Upper lobe of left lung (tissue), 6 donors: ENCODE results near the gene PIR. TPM values are rescaled to one million over a fixed set of nuclear protein-coding genes. Genes with fewer than 3 reads are reported as not detected.

Experiments used
- ATAC-seq, 2 donors: fragments of 200-7000 bp; cut with Tn5 transposase; one replicate each; pipeline ENCODE4 v1.9.1; 2022; ENCODE audit warnings: mild to moderate bottlenecking in 2 of 2, moderate library complexity in 2 of 2; ENCODE audit not compliant: low FRiP score in 2 of 2
- DNase-seq, 2 donors: peaks; one replicate each; pipeline ENCODE4 v3.0.0-alpha.2; 2019 to 2020
- H3K27ac ChIP-seq, 4 donors: fragments of 200-600 bp; sonication (generic); one replicate each; pipeline ENCODE4 v1.5.1; 2016 to 2019
- H3K27me3 ChIP-seq, 4 donors: fragments of 200-600 bp; sonication (generic); one replicate each; pipeline ENCODE4 v1.5.1; 2017 to 2019
- H3K36me3 ChIP-seq, 4 donors: fragments of 200-600 bp; sonication (generic); one replicate each; pipeline ENCODE4 v1.5.1; 2016 to 2019
- H3K4me1 ChIP-seq, 4 donors: fragments of 200-600 bp; sonication (generic); one replicate each; pipeline ENCODE4 v1.5.1; 2018 to 2019
- H3K4me3 ChIP-seq, 4 donors: fragments of 200-600 bp; sonication (generic); one replicate each; pipeline ENCODE4 v1.5.1; 2017 to 2019; ENCODE audit warnings: mild to moderate bottlenecking in 2 of 4, moderate library complexity in 1 of 4
- H3K9me3 ChIP-seq, 4 donors: fragments of 200-600 bp; sonication (generic); one replicate each; pipeline ENCODE4 v1.5.1; 2018 to 2019
- CTCF ChIP-seq, 6 experiments: fragments of 450-650 bp in 4 of 6; fragments of 200-600 bp in 2 of 6; sonication (generic) in 2 of 6; IDR thresholded peaks; one replicate each; pipeline ENCODE4 v1.5.1; 2016 to 2019; ENCODE audit warnings: antibody characterized with exemption in 6 of 6
- EP300 ChIP-seq, 4 donors: sonication (generic); formaldehyde crosslinking; IDR thresholded peaks; one replicate each; pipeline ENCODE4 v1.5.1; 2017; ENCODE audit warnings: antibody characterized with exemption in 4 of 4, control low read depth in 2 of 4
- POLR2A ChIP-seq, 4 donors: fragments of 450-650 bp; IDR thresholded peaks; one replicate each; pipeline ENCODE4 v1.5.1; 2016 to 2017; ENCODE audit warnings: antibody characterized with exemption in 4 of 4, mild to moderate bottlenecking in 2 of 4
- POLR2AphosphoS5 ChIP-seq, 2 donors: sonication (generic); formaldehyde crosslinking; IDR thresholded peaks; one replicate each; pipeline ENCODE4 v1.5.1; 2017; ENCODE audit warnings: antibody characterized with exemption in 2 of 2
- WGBS, 2 donors: methylation state at CpG; one replicate each; pipeline ENCODE4 v1.1.5; 2017 to 2018; 5-methylcytosine and 5-hydroxymethylcytosine counted together
- total RNA-seq, 6 donors: library from RNA; depleted of rRNA in 4 of 6; stranded (reverse); fragments of >200 nt in 4 of 6; gene quantifications; one replicate each; pipeline versions ENCODE4 v1.1.0 to v1.2.1, GENCODE V29; 2016 to 2021
- donor health status: DM: no; HTN: no; CAD: no; lungs with moderate emphysema.
- donor health status: DM: no; HTN: yes; CAD: no; lungs with severe emphysema.

PIR gene
- total RNA-seq, 6 donors from 2014 or later: 11.7 to 20.6 (median 18.5) TPM

- H3K27ac ChIP-seq: peak overlapping the region in 1 of 4 donors; percentile 14
- H3K4me1 ChIP-seq: no peaks in the 10 kb centered on the region
- TF ChIP-seq POLR2A (IDR thresholded peaks at IDR 0.05) (no peak), CTCF (IDR thresholded peaks at IDR 0.05) (no peak), POLR2AphosphoS5 (IDR thresholded peaks at IDR 0.05) (no peak), EP300 (IDR thresholded peaks at IDR 0.05) (no peak)
- no peak for ATAC-seq
- DNase-seq: no peak
- no peaks in the 10 kb centered on the region for H3K36me3 ChIP-seq
- WGBS, 2 donors: 91 to 98% methylated on average over 9 of the region's 9 CpGs
- H3K9me3 ChIP-seq: no peaks in the 10 kb centered on the region
- no peak overlapping the region for H3K4me3 ChIP-seq
- H3K27me3 ChIP-seq: no peaks in the 10 kb centered on the region
Observed at GRCh38 chrX:15501506-15501905, 8.4 kb upstream of the PIR start.

GRCh38 chrX:15500497-15500966, 7.4 kb upstream of the PIR start, which contains the start of gene BMX:
Gene BMX, plus strand, starts transcription at chrX:15500807. Its CDS starts 7,547 bp downstream, at chrX:15508354.
- TF ChIP-seq CTCF (IDR thresholded peaks at IDR 0.05) (no peak), POLR2A (IDR thresholded peaks at IDR 0.05) (no peak), POLR2AphosphoS5 (IDR thresholded peaks at IDR 0.05) (no peak), EP300 (IDR thresholded peaks at IDR 0.05) (no peak)
- Histone ChIP-seq H3K4me3 (no peak within 1 kb of the TSS), H3K36me3 (no peaks in the 10 kb centered on the region), H3K27me3 (no peaks in the 10 kb centered on the region), H3K9me3 (no peaks in the 10 kb centered on the region), H3K27ac (peak within 1 kb of the TSS in 2 of 4 donors; percentile 29 to 31), H3K4me1 (no peaks in the 10 kb centered on the region)
- ATAC-seq (no peak), DNase-seq (peak; percentile 29 to 33)
- 58 to 62% methylated on average over 14 to 18 of the region's 18 CpGs for WGBS, 2 donors

- H3K4me3 ChIP-seq: no peak overlapping the region
- 78 to 93% methylated on average over 3 of the region's 3 CpGs for WGBS, 2 donors
- TF ChIP-seq POLR2AphosphoS5 (IDR thresholded peaks at IDR 0.05): no peak
- no peak for TF ChIP-seq CTCF (IDR thresholded peaks at IDR 0.05)
- TF ChIP-seq POLR2A (IDR thresholded peaks at IDR 0.05): no peak
- H3K9me3 ChIP-seq: no peaks in the 10 kb centered on the region
- no peaks in the 10 kb centered on the region for H3K4me1 ChIP-seq
- no peaks in the 10 kb centered on the region for H3K36me3 ChIP-seq
- no peak overlapping the region for H3K27ac ChIP-seq
- ATAC-seq (no peak), DNase-seq (no peak)
- H3K27me3 ChIP-seq: no peaks in the 10 kb centered on the region
Observed at GRCh38 chrX:15499976-15500375, 6.8 kb upstream of the PIR start.

- ATAC-seq (no peak), DNase-seq (no peak)
- Histone ChIP-seq H3K27ac (no peak overlapping the region), H3K36me3 (no peaks in the 10 kb centered on the region), H3K27me3 (no peaks in the 10 kb centered on the region), H3K9me3 (no peaks in the 10 kb centered on the region), H3K4me1 (no peaks in the 10 kb centered on the region), H3K4me3 (no peak overlapping the region)
- WGBS, 2 donors: 50 to 52% methylated on average over 2 of the region's 2 CpGs
- TF ChIP-seq EP300 (IDR thresholded peaks at IDR 0.05) (no peak), CTCF (IDR thresholded peaks at IDR 0.05) (no peak), POLR2A (IDR thresholded peaks at IDR 0.05) (no peak), POLR2AphosphoS5 (IDR thresholded peaks at IDR 0.05) (no peak)
Observed at GRCh38 chrX:15498741-15499140, 5.6 kb upstream of the PIR start.

- peak in 1 of 2 donors; percentile 54 for DNase-seq
- WGBS, 2 donors: 9 to 21% methylated on average over 4 of the region's 4 CpGs
- Histone ChIP-seq H3K4me1 (no peaks in the 10 kb centered on the region), H3K36me3 (no peaks in the 10 kb centered on the region), H3K4me3 (no peak overlapping the region), H3K9me3 (no peaks in the 10 kb centered on the region), H3K27ac (no peak overlapping the region), H3K27me3 (no peaks in the 10 kb centered on the region)
- TF ChIP-seq CTCF (IDR thresholded peaks at IDR 0.05) (peak; percentile 32 to 61 (median 42)), POLR2A (IDR thresholded peaks at IDR 0.05) (no peak)
- ATAC-seq: peak in 1 of 2 donors; percentile 19
Observed at GRCh38 chrX:15497865-15498264, 4.7 kb upstream of the PIR start.
